ENCODE measurements around the gene CIAPIN1.

Gene CIAPIN1

GRCh38 chr16:57447186-57447962 lies at the start of gene CIAPIN1, which contains the start of gene COQ9:
TSS of gene CIAPIN1 (minus strand) at chr16:57447385. CDS start at chr16:57440928, 6,457 bp downstream.
TSS of gene COQ9 (plus strand) at chr16:57447479. CDS start at chr16:57447506, 27 bp downstream.
- TF ChIP-seq CTCF (IDR thresholded peaks at IDR 0.05; ENCODE audit: low read depth, low read length, missing control alignments): no peak
- peak; percentile 47 for DNase-seq (ENCODE audit: extremely low read depth, low read depth)
- H3K4me3 ChIP-seq (replicated peaks; ENCODE audit: low read depth, low read length): peak within 1 kb of the TSS; percentile 95

DNA sequence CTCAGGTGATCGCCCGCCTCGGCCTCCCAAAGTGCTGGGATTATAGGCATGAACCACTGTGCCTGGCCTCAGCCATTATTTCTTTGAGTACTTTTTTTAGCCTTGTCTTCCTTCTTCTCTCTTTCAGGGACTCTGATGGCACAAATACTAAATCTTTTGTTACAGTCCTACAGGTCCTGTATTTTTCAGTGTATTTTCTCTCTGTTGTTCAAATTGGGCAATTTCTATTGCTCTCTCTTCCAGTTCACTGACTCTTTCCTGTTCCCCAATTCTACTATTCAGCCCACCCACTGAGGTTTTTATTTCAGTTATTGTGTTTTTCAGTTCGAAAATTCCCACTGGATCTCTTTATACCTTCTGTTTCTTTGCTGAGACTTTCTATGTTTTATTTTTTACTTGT lies 46.6 kb upstream of the CIAPIN1 start:
- no peak overlapping the region for H3K4me3 ChIP-seq (replicated peaks; ENCODE audit: low read depth, low read length)
- no peak for TF ChIP-seq CTCF (IDR thresholded peaks at IDR 0.05; ENCODE audit: low read depth, low read length, missing control alignments)
- DNase-seq (ENCODE audit: extremely low read depth, low read depth): no peak

- no peak for TF ChIP-seq CTCF (IDR thresholded peaks at IDR 0.05; ENCODE audit: low read depth, low read length, missing control alignments)
- H3K4me3 ChIP-seq (replicated peaks; ENCODE audit: low read depth, low read length): no peak overlapping the region
- no peak for DNase-seq (ENCODE audit: extremely low read depth, low read depth)
Observed at GRCh38 chr16:57489229-57489628, 42.0 kb upstream of the CIAPIN1 start.

DNA sequence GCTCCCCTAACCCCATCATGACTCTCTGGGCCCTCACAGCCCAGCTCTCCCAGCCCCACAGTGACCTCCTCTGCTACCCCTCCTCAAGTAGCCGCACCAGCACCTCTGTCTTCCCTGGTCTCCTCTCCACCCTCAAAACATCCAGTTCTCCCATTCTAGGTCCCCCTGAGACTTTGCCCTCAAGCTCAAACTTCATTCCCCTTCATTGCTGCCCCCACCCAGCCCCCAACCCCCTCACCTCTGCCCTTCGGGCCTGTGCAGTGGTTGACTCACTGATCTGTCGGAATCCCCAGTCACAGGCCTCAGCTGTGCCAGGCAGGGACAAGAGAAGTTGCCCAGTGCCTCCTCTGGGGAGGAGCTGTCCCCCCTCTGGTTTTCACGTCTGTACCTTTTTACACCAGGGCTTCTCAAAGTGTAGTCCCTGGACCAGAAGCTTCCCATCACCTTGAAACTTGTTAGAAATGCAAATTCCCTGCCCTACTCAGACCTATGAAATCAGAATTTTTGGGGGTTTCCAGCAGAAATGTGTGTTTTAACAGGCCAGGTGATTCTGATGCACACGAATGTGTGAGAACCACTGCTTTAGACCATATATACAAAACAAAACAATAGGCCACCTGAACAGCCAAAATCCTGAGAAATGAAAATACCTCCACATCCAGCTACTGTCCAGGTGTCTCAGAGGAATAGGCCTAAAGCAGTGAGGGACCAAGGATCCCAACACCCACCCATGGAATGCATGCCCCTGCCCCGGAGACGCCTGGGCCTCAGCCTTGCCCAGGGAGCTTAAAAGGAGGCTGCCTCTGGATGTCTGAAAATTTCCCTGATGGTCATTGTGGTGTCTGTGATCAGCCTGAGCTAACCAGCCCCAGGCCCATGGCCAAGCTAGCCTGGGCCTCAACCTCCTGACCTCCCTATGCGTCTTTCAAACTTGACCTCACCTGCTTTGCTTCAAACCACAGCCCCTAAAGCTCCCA lies 40.0 kb upstream of the CIAPIN1 start:
- H3K4me3 ChIP-seq (replicated peaks; ENCODE audit: low read depth, low read length): 0 out of 2 replicates have a peak overlapping the region, but pooled peaks have one; percentile 3
- no peak for DNase-seq (ENCODE audit: extremely low read depth, low read depth)
- TF ChIP-seq CTCF (IDR thresholded peaks at IDR 0.05; ENCODE audit: low read depth, low read length, missing control alignments): no peak

DNA sequence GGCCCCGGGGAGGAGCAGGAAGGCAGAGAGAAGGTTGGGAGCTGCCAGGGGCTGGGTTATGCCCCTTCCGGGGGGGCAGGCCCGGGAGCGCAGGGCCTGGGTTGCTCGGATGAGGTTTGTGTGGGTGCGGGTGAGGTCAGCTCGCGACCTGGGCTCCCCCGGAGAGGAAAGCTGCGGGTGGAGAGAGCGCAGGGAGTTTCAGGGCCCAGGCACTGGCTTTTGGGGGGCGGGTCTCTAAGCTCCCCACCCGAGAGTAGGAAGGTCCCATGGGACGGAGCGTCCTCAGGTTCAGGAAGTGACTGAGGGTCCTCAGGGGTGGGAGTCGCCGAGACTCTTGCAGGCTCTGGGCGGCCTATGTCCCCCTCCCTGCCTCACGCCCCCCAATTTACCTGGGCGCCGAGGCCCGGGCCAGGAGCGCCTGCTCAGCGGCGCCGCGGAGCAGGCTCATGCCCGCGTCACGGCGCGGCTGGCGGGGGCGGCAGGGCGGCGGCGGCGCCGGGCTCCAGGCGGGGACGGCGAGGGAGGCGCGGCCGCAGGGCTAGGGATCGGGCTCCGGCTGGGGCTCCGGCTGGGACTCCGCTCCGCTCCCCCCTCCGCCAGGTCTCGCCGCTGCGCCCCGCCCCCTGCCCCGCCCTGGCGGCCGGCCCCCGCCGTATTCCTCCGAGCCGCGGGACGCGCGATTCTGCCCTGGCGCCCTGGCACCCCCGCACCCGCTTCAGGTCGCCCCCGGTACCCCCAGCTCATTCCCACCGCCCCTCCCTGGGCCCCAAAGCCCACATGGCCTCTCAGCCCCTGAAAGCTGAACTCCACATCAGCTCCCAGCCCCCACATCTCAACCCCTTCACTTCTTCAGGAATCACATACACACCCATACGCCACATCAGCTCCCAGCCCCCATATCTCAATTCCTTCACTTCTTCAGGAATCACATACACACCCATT lies 39.0 kb upstream of the CIAPIN1 start, which contains the start of gene DOK4:
Gene DOK4 (minus strand): TSS at position 578 of the 942 bp plus-strand sequence. CDS start 6,986 bp downstream, outside the sequence.
- no peak for TF ChIP-seq CTCF (IDR thresholded peaks at IDR 0.05; ENCODE audit: low read depth, low read length, missing control alignments)
- peak within 1 kb of the TSS; percentile 54 for H3K4me3 ChIP-seq (replicated peaks; ENCODE audit: low read depth, low read length)
- no peak for DNase-seq (ENCODE audit: extremely low read depth, low read depth)
